Epidermal melanocyte (primary cell): Measurements from ENCODE around the gene ACTA1.
"Not testable (repeated sequence)": the region's sequence is repeated elsewhere in the genome, so short reads cannot be mapped to it uniquely, and the experiment has no call there.

Experiments used
- DNase-seq: peaks from one replicate; pipeline ENCODE4 v3.0.0; 2011; ENCODE audit warnings: low spot score; ENCODE audit not compliant: insufficient read length

ACTA1 gene

GRCh38 chr1:229440851-229441537, 7.1 kb upstream of the ACTA1 start:
- no peak for DNase-seq

GRCh38 chr1:229438021-229438420, 4.1 kb upstream of the ACTA1 start:
- DNase-seq = no peak

- no peak for DNase-seq
Observed at GRCh38 chr1:229437443-229437842, 3.5 kb upstream of the ACTA1 start.

GRCh38 chr1:229436201-229436600, 2.3 kb upstream of the ACTA1 start:
- DNase-seq = no peak

- no peak for DNase-seq
Observed at GRCh38 chr1:229434641-229435051, 752 bp upstream of the ACTA1 start.

GRCh38 chr1:229433364-229434004, 410 bp downstream of the ACTA1 start:
- no peak for DNase-seq

GRCh38 chr1:229432905-229433304, 989 bp downstream of the ACTA1 start:
- no peak for DNase-seq

- DNase-seq = no peak
Observed at GRCh38 chr1:229432116-229432461, 1.8 kb downstream of the ACTA1 start.

- DNase-seq = no peak
Observed at GRCh38 chr1:229431284-229432115, 2.4 kb downstream of the ACTA1 start.

GRCh38 chr1:229430761-229431283, 3.1 kb downstream of the ACTA1 start:
- DNase-seq = peak; percentile 39

GRCh38 chr1:229428256-229428655, 5.6 kb downstream of the ACTA1 start:
- DNase-seq = no peak

GRCh38 chr1:229427572-229427971, 6.3 kb downstream of the ACTA1 start:
- no peak for DNase-seq

- DNase-seq = no peak
Observed at GRCh38 chr1:229425564-229426159, 8.2 kb downstream of the ACTA1 start.

GRCh38 chr1:229420765-229421164, 13.1 kb downstream of the ACTA1 start:
- no peak for DNase-seq

GRCh38 chr1:229420224-229420623, 13.7 kb downstream of the ACTA1 start:
- no peak for DNase-seq

GRCh38 chr1:229418586-229418985, 15.3 kb downstream of the ACTA1 start:
- DNase-seq = not testable (repeated sequence)

- DNase-seq = not testable (repeated sequence)
Observed at GRCh38 chr1:229412810-229413209, 21.1 kb downstream of the ACTA1 start.

GRCh38 chr1:229412056-229412455, 21.8 kb downstream of the ACTA1 start:
- no peak for DNase-seq

- no peak for DNase-seq
Observed at GRCh38 chr1:229411434-229412055, 22.3 kb downstream of the ACTA1 start.

- DNase-seq = no peak
Observed at GRCh38 chr1:229410692-229411433, 23.0 kb downstream of the ACTA1 start.

GRCh38 chr1:229410370-229410691, 23.6 kb downstream of the ACTA1 start:
- no peak for DNase-seq
